NOMO-1 treated with DMSO at 0.1 percent for 48 hours (cell line): Measurements from ENCODE around the gene INMT.

Experiments
- DNase-seq: peaks from one replicate; lab custom pipeline; 2025; ENCODE audit not compliant: unreplicated experiment; lab: John Stamatoyannopoulos, UW

The INMT gene

DNA sequence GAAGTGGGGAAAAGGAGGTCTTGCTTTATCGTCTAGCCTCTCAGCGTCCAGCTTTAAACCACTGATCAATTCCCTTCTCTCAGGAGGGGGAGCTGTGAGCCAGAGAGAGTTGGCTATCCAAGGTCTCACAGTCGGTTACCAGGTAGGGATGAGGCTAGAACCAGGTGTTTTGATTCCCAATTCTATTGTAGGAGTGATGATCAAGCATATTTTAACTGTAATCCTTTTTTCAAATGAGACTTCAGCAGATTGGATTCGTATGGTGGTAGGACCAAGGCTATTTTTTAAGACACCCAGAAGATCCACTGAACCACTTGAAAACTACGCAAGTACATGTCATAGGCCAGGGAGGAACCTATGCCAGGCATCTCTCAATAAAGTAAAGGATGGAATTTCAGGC lies 27.6 kb downstream of the INMT start:
- DNase-seq = no peak

DNA sequence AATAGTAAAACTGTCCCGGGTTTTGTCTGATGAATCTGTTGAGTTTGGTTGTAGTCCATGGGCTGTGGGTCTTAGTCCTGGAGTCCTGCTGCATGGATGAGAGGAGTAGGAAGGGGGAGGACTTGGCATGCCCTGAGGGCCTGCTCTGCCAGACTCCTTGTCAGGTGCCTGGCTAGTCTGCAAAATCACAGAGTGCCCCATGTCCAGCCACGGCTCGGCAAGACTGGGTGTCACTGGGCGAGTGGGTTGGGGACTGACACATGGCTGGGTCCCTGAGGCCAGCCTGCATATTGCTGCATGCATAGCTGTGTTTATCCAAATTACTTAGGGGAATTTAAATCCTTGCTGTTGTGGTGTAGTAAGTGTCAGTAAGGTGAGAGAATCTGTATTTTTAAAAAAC lies 29.0 kb downstream of the INMT start:
- DNase-seq = no peak

DNA sequence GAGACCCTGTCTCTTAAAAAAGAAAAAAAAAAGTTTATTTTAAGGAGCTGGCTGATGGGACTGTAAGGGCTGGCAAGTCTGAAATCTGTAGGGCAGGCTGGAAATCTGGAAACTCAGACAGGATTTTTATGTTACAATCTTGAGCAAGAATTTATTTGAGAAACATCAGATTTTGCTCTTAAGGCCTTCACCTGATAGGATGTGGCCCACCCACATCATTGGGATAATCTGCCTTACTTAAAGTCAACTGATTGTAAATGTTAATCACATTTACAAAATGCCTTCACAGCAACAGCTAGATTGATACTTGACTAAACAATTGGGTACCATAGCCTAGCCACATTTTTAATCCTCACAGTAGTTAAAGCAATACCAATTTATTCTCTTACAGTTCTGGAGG lies 30.8 kb downstream of the INMT start:
- no peak for DNase-seq

DNA sequence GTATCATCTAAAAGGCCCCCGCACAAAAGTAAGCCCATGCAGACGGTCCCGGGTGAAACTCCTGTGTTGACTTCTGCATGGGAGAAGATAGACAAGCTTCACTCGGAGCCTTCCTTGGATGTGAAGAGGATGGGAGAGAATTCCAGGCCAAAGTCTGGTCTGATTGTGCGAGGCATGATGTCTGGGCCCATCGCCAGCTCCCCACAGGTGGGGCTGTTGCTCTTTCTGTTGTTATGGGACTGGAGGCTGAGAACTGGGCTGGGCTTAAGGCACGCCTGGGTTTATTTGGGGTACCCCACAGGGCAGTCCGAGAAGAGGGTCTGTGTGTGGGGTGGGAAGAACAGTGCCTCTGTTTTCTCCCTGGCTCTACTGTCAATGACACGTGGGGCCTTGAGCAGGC lies 33.9 kb downstream of the INMT start:
- DNase-seq = no peak

DNA sequence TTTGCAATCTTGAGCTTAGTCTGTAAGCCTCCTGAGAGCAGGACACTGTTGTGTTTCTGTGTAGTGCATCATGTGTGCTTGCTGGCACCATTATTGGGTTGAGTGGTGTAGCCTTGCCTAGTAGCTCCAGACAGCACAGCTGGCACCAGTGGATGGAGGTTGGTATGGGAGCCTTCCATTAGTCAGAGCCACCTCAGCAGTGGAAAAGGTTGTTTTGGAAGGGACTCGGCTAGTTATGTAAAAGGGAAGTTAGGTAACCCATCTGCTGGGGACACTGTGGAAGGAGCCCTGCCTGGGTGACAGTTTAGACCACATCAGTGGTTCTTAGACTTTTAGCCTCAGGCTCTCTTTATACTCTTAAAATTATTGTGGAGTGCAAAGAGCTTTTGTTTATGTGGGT lies 35.6 kb downstream of the INMT start:
- peak; percentile 66 for DNase-seq

DNA sequence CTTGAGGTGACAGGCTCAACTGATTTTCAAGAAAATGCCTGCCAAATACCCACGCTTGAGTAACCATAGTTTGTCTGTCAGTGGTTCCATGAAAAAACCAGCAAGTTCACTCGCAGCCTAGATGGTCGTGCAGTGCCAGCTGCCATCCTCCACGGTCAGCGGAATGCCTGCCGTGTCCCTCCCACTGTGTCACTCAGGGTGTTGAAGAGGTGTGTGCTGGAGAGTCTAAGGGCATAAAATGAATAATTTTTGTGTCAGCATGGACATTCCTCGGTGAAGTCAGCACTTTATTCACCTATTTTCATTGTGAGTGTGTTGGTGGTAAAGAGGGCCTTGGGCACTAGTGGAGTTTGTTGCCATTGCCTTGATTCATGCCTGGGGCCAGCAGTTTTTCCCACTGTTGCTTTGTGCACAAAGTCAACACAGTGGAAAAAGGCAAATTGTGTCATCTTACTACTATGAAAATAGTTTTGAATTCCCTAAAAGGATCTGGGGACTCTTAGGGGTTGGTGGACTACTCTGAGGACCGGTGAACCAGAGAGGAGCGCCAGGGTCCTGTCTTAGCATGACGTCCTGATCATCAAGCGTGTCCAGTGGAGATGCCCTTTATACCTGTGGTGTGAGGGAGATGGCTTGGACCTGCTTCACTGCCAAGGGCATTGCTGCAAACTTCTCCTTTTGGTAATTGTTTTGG lies 36.9 kb downstream of the INMT start:
- DNase-seq = no peak

DNA sequence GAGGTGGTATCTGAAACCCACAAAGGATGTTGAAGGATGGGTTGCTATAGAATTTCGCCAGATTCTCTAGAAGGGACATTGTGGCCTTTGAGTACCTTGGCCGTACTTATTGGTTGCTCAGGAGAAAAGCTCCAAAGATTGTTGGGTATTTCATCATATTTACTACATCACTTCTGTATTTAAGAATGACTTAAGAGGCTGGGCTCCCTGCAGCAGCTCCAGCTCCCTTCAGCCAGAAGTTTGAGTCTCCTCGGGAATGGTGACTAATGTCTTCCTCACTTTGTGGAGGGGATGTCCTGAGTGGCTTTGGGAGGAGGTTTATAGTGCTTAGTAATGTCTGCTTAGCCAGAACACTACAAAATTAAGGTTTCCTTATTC lies 37.4 kb downstream of the INMT start:
- DNase-seq = peak; percentile 34

DNA sequence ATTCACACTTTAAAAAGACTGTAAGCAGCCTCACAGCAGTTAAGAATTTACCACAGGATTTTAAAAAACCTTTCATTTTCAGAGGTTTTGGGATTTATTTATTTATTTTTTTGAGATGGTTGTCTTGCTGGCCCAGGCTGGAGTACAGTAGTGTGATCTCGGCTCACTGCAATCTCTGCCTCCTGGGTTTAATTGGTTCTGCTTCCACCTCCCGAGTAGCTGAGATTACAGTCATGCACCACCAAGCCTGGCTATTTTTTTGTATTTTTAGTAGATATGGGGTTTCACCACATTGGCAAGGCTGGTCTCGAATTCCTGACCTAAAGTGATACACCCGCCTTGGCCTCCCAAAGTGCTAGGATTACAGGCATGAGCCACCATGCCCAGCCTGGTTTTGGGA lies 38.4 kb downstream of the INMT start:
- DNase-seq = no peak

DNA sequence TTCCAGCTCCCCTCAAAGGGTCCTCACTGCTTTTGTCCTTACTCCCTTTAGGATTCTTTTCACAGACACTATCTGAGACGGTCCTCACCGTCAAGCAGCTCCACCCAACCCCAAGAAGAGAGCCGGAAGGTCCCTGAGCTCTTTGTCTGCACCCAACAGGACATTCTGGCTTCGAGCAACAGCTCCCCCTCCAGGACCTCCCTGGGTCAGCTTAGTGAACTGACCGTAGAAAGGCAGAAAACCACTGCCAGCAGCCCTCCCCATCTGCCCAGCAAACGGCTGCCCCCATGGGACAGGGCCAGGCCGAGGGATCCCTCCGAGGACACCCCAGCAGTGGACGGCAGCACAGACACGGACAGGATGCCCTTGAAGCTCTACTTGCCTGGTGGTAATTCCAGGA lies 39.2 kb downstream of the INMT start:
- no peak for DNase-seq

DNA sequence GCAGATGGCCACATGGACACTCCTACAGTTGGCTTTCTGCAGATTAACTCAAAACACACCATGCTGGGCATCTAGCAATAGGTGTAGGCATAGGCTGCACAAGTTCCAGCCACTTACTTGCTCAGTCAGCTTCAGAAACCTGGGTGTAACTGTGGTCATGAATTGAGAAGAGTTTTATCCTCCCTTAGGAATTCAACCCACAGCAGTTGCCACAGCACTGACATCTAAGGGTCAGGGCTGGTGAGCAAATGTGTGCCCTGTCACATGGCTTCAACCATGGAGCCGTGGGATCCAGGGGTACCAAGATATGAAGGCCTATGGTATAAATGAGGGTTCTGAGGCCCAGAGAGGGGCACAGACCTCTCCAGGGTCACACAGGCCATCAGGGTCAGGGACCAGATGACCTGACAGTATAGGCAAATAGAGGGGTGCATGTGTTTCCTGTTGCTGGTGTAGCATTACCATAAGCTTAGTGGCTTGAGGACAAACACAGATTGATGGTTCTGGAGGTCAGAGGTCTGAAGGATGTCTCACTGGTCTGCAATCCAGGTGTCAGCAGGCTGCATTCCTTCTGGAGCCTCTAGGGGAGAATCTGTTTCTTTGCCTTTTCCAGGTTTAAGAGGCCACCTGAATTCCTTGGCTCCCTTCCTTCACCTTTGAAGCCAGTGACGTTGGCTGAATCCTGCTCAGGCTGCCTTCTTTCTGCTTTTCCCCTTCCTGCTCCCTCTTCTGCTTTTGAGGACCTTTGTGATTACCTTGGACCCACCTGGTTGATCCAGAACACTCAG lies 43.4 kb downstream of the INMT start:
- DNase-seq = no peak

DNA sequence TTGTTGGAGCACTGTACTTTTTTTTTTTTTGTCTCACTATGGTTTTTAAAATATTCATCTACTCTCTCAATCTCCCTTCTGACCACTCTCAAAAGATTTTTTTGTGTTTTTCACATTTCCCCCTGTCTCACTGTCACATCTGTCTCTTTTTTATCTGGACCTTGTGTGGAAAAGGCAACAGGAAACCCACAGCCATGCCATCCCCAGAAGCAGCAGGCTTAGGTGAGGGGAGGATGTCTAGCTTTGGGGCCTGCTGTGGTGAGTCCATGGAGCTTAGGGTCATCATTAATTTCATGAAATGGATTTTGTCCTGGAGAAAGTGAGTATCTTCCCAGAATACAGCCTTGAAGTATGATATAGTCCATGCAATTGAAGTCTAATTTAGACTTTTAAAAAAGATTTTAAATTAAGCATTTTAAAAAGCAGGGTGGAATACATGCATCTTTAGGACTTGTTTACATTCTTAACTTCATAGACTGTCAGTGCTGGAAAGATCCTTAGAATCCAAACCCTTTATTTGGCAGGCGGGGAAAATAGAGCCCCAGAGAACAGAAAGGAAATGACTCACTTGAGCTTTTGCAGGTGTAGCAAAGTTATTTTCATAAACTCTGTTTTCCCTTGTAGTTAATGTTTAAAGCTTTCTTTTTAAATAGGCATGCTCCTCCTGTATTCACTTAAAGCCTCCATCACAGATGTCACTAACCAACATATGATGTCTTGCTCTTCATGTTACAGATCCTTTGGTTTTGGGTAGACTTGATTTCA lies 44.4 kb downstream of the INMT start:
- no peak for DNase-seq

DNA sequence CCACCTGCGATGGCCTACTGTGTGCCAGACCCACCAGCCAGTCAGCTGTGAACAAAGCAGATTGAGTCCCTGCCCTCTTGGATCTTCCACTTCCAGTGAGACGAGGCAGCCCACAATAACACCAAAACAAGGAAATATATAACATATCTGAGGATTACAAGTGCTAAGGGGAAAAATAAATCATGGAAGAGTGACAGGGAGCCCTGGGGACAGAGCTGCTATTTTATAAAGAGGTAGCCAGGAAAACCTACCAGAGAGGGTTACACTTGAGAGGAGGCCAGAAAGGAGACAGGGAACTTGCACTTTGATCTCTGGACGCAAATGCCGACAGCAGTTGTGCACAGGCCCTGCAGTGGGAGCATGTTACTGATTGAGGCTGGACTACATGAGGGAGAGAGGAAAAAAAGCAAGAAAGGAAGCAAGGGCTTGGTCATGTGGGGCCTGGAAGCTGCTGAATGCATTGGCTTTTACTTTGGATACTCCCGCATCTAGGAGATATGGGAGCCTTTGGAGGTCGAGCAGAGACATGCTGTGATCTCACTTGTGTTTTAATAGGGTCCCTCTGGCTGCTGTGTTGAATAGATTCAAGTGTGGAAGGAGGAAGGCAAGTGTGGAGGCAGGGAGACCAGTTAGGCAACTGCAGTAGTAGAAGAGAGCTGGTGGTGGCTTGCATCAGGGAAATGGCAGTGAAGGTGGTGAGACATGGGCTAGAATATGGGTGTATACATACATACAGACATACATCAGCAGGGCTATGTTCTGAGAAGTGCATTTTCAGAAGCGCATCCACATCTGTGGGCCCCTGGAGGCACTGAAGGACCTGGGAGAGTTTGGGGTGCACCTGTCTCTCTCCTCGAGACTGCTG lies 45.5 kb downstream of the INMT start:
- DNase-seq = no peak

DNA sequence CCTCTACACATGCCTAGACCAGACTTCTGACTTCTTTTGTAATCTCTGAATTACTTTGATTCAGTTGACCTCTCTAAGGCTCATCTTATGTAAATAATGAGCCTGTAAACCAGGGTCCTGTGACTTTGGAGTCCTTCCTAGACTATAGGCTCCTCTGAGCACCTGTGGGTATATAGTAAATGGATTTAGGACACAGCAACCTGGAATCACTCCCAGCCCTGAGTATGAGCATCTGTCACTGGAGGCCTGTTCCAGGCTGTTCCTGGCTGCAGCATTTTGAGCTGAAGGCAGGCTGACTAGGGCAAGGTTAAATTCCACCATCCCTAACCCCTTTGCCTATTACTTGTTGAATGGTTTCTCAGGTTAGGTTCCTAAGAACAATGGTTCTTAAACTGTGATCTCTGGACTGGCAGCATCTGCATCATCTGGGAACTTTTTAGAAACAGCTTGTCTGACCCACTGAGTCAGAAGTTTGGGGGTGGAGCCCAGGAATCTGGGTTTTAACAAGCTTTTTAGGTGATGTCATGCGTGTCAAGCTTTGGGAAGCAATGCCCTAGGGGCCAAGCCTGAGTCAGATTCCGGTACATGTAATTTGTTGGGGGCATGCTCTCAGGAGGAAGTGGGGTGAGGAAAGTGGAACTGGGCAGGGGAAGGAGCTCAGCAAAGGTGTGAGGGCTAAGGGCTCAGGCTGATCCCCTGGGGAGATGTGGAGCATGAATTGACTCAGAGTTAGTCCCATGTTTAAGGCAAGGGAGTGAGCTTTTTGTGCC lies 47.5 kb downstream of the INMT start:
- peak; percentile 55 for DNase-seq

DNA sequence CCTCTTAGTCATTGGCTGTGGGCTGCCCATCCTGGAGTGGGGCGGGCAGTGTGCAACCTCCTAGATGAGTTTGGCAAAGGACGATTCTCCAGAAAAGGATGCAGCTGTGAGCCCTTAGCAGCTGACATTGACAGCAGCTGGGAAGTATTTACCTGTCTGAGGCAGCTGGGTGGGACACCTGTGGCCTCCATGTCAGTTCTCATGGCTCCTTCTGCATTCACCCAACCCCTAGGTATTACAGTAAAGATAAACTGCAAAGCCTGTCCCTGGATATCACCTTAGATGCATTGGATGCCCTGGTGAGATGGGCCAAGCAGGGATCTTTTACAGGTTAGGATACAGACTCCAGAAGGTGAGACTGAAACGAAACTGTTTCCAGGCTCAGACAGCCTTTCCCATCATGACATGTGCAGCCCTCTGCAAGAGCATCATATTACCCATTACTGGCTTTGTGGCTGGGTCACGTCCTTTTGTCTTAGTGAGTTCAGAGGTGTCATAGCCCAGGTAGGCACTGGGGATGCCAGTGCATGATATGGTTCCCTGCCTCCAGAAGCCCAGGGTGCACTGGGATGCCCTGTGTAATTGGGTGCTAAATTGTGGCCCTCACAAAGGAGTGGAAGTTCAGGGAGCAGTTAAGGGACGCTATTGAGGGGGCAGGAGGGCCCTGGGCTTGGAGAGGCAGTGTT lies 48.2 kb downstream of the INMT start:
- DNase-seq = no peak

DNA sequence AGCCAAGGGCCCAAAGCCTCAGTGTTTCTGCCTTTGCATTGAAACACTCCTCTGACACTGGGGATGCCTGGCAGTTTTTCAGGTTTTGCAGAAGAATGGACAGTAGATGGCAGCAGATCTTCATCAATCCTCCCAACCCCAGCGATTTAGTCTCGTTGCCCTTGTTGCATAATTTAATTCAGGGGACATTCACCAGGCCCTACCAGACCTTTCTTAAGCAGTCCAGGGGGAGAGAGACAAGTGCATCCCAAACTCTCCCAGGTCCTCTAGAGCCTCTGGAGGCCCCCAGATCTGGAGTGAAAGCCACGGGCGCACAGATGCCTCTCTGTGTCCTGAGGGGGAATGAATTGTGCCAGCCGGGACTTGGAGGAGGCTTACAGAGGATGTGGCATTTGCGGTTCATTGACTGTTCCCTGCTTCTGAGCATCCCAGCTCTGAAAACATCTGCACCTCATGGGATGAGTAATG lies 48.9 kb downstream of the INMT start:
- DNase-seq = peak; percentile 58

DNA sequence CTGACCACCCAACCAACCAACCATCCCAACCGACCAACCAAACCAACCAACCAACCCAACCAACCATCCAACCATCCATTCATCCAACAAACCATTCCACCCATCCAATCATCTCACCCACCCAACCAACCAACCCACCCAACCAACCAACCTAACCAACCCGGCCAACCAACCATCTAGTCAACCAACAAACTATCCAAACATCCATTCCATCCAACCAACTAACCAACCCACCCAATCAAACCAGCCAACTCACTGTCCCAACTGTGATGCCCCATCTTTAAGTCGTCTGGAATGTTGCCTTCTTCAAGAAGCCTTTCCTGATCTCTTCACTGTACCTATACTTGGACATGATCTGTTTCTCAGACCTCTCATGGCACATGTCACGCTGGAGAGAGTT lies 50.9 kb downstream of the INMT start:
- no peak for DNase-seq

DNA sequence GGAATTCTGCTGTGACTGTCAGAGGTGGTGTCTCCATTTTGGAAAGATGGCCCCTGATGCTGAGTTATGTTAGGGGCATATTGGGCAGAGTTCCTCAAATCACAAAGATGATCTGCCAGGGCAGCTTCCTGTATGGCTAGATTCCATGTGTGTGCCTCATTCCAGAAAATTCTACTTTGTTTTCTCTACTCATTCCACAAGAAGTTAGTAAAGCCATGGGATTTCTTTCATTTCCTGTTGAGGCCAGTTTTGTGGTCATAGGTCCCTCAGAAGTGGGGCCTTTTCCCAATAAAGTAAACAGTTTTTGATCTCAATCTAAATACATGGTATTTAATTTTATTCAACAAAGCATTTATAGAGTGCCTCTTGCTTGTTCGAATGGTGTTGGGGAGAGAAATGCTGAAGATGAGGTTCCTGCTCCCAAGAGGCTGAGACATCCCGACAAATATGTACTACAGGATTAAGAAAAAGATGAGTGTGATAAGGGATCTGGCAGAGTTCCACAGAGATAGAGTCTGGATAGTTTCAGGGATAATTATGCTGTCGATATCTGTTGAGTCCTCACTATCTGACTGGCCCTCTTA lies 52.2 kb downstream of the INMT start:
- no peak for DNase-seq

DNA sequence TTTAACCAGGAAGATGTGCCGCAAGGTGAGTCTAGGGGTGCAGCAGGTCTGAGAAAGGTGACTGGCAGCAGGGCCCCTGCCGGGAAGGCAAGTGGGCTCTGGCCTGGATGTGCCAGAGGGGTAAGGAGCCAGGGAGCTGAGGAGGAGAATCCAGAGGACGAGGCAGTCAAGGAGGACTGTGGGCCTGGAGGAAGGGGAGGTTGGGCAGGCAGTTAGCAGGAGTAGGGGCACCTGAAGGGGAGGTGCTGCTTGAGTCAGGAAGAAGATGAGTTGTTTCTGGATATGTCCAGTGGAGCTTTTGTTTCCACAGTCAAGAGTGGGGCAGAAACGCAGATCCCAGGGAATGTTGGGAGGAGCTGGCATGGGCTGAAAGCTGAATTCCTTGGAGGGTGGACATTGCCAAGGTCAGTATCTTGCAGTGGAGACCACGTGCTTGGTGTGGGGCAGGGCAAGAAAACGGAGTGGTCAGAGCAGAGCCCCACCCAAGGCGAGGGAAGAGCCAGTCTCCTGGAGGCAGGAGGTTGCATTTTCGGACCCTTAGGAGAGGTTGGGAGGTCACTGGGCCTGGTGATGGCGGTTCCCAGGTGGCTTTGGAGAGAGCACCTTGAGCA lies 53.3 kb downstream of the INMT start:
- DNase-seq = no peak

DNA sequence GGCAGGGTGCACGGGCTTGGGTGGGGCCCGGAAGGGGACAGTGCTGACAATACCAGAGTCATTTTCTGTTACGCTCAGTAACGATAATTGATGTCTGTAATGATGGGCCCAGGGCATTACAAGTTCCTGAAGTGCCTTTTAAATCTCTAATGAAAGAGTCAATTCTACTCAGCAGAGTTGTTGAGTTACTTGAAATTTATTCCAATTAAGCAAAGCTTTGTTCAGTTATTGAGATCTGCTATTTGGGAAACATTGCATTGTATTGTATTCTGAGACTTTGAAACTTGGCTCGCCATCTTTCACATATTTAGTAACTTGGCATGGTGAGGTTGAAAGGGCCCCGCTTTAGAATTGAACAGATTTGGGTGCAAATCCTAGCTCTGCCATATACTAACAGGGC lies 54.0 kb downstream of the INMT start:
- DNase-seq = no peak
